CMK (cell line): ENCODE data around the gene SIN3B.
A peak's percentile ranks its signal among the peaks of the same experiment; 100 is the strongest.
"Not testable (repeated sequence)": the region's sequence is repeated elsewhere in the genome, so short reads cannot be mapped to it uniquely, and the experiment has no call there.

Source experiments
- DNase-seq: peaks from one replicate; pipeline ENCODE4 v3.0.0-alpha.2; 2010; ENCODE audit warnings: low read depth

SIN3B gene

GRCh38 chr19:16829010-16829821 is at the start of gene SIN3B:
Gene SIN3B, plus strand, starts transcription at chr19:16829398. Its CDS starts 23 bp downstream, at chr19:16829421.
- peak; percentile 74 for DNase-seq

GRCh38 chr19:16779539-16780163 is 49.5 kb upstream of the SIN3B start:
- no peak for DNase-seq

- no peak for DNase-seq
These were observed 46.5 kb upstream of the SIN3B start for GRCh38 chr19:16782719-16783118.

GRCh38 chr19:16788479-16788878 is 40.7 kb upstream of the SIN3B start:
- DNase-seq: no peak

- DNase-seq: no peak
These were observed 40.0 kb upstream of the SIN3B start for GRCh38 chr19:16789238-16789637.

- DNase-seq: no peak
These were observed 39.1 kb upstream of the SIN3B start for GRCh38 chr19:16790051-16790450.

GRCh38 chr19:16791942-16792341 is 37.3 kb upstream of the SIN3B start:
- no peak for DNase-seq

GRCh38 chr19:16794456-16795441 is 34.4 kb upstream of the SIN3B start:
- DNase-seq: no peak

GRCh38 chr19:16795731-16796130 is 33.5 kb upstream of the SIN3B start:
- no peak for DNase-seq

GRCh38 chr19:16797876-16798275 is 31.3 kb upstream of the SIN3B start:
- DNase-seq: no peak

GRCh38 chr19:16798326-16798725 is 30.9 kb upstream of the SIN3B start:
- DNase-seq: not testable (repeated sequence)

GRCh38 chr19:16799740-16800139 is 29.5 kb upstream of the SIN3B start:
- no peak for DNase-seq

GRCh38 chr19:16801600-16802013 is 27.6 kb upstream of the SIN3B start:
- no peak for DNase-seq

GRCh38 chr19:16804176-16804575 is 25.0 kb upstream of the SIN3B start:
- DNase-seq: no peak

- no peak for DNase-seq
These were observed 21.5 kb upstream of the SIN3B start for GRCh38 chr19:16807549-16808284.

GRCh38 chr19:16814526-16815100 is 14.6 kb upstream of the SIN3B start:
- no peak for DNase-seq

GRCh38 chr19:16820056-16820455 is 9.1 kb upstream of the SIN3B start:
- no peak for DNase-seq

GRCh38 chr19:16821081-16821480 is 8.1 kb upstream of the SIN3B start:
- DNase-seq: no peak

GRCh38 chr19:16822648-16823047 is 6.5 kb upstream of the SIN3B start:
- no peak for DNase-seq

GRCh38 chr19:16824658-16825311 is 4.4 kb upstream of the SIN3B start:
- DNase-seq: no peak
